ENCODE measurements around the gene RHOG.

DNA sequence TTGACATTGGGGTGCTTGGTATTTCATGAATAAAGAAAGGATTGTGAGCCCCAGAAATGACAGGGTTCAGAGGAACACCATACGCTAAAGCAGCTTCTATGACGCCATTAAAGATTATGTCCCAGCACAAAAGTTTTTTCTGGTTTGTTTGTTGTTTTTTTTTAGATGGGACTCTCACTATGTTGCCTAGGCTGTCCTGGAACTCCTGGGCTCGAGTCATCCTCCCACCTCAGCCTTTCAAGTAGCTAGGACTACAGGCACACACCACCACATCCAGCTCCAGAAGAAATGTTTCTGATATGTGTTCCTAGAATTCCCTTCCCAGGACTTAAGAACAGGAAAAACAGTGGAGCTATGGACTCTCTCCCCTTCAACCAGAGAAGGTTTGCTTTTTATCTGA lies 2.6 kb upstream of the RHOG start:
- no peak for TF ChIP-seq CTCF (IDR thresholded peaks at IDR 0.05)
- no peak for TF ChIP-seq POLR2A (IDR thresholded peaks at IDR 0.05)

All from testis (tissue), 2 donors.